ENCODE results near the gene NCK2.

DNA sequence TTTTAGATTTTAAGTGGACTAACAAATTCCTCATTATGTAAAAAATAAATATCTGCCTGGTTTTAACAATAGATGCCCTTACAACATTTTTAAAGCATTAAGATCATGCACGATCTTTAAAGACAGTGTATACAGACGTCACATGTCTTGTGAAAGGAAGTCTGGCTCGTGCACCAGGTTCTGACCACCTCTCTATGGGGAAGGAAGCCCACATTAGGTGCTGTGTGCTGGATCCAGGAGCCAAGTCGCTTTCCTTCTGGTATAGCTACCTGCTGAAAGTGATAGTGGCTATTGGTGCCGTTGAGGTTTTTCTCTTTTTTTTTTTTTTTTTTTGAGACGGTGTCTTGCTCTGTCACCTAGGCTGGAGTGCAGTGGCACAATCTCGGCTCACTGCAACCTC lies 116.5 kb downstream of the NCK2 start:
- TF ChIP-seq DPF2 (IDR thresholded peaks at IDR 0.05) = no peak
- TF ChIP-seq, protein P1, sequence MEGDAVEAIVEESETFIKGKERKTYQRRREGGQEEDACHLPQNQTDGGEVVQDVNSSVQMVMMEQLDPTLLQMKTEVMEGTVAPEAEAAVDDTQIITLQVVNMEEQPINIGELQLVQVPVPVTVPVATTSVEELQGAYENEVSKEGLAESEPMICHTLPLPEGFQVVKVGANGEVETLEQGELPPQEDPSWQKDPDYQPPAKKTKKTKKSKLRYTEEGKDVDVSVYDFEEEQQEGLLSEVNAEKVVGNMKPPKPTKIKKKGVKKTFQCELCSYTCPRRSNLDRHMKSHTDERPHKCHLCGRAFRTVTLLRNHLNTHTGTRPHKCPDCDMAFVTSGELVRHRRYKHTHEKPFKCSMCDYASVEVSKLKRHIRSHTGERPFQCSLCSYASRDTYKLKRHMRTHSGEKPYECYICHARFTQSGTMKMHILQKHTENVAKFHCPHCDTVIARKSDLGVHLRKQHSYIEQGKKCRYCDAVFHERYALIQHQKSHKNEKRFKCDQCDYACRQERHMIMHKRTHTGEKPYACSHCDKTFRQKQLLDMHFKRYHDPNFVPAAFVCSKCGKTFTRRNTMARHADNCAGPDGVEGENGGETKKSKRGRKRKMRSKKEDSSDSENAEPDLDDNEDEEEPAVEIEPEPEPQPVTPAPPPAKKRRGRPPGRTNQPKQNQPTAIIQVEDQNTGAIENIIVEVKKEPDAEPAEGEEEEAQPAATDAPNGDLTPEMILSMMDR (IDR thresholded peaks at IDR 0.05 in 2 of 3, conservative IDR thresholded peaks at IDR 0.05 in 1 of 3; ENCODE audit: insufficient read depth in 2 of 3, low read depth in 1 of 3, low read length in 3 of 3) = no peak
- no peak for TF ChIP-seq NR2C2 (CRISPR knock-in tag; IDR thresholded peaks at IDR 0.05)
- TF ChIP-seq NR2C2 (tag; IDR thresholded peaks at IDR 0.05) = no peak

Data from K562 (cell line).